Measurements from ENCODE around the gene RCBTB1. TPM values are rescaled to one million over a fixed set of nuclear protein-coding genes. Genes with fewer than 3 reads are reported as not detected.
"Not testable (repeated sequence)": the region's sequence is repeated elsewhere in the genome, so short reads cannot be mapped to it uniquely, and the experiment has no call there.

The RCBTB1 gene
- total and polyA plus RNA-seq, 2 donors (not counting 3 experiments of a cell fraction or from before 2014, with no cell fraction given): 12.1 to 23.8 TPM

DNA sequence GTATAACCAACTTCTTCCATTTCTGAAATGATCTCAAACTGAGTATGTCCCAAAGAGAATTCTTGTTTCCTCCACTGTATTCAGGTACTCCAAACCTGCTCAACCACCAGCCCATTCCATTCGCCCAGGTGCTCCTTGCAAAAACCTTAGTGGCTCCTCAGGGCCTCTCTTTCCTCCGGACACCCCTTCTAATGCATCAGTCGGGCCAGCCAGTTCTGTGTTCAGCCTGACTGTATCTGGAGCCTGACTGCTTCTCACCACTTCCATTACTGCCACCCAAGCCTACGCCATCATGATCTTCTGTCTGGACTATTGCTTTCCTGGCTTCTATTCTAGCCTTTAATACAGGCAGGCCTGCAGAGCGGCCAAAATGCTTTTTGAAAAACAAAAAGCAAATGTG, 88.1 kb downstream of the RCBTB1 start:
- Histone ChIP-seq H3K9me3 (replicated peaks; ENCODE audit: control insufficient read depth, insufficient read depth, low read length) (no peaks in the 10 kb centered on the region), H3K27ac (ENCODE audit: insufficient read depth, low read depth, low read length) (no peak overlapping the region), H3K9ac (replicated peaks; ENCODE audit: extremely low read depth, insufficient read depth, low read length) (no peak overlapping the region), H3K27me3 (ENCODE audit: control insufficient read depth in 2 of 2, insufficient read depth in 2 of 2, low read length in 2 of 2) (no peaks in the 10 kb centered on the region), H3K9me1 (replicated peaks; ENCODE audit: control insufficient read depth, extremely low read depth, insufficient read depth, low read length) (no peaks in the 10 kb centered on the region), H4K20me1 (replicated peaks; ENCODE audit: control insufficient read depth, extremely low read depth, insufficient read depth, low read length) (no peaks in the 10 kb centered on the region), H3K79me2 (ENCODE audit: control insufficient read depth, insufficient read depth, low read length) (no peaks in the 10 kb centered on the region), H3K4me3 (replicated peaks in 1 of 3; ENCODE audit: insufficient read depth in 1 of 3, low read depth in 1 of 3, low read length in 3 of 3) (no peak overlapping the region), H3K4me1 (ENCODE audit: control insufficient read depth, extremely low read depth, insufficient read depth, low read length) (peaks cover 11% of the 10 kb centered on the region), H3K4me2 (ENCODE audit: insufficient read depth, low read length) (no peak overlapping the region), H3K36me3 (ENCODE audit: control insufficient read depth in 2 of 2, extremely low read depth in 1 of 2, insufficient read depth in 2 of 2, low read length in 2 of 2) (no peaks in the 10 kb centered on the region), H2AFZ (ENCODE audit: low read depth, low read length) (no peak overlapping the region)
- ChIA-PET CTCF (no interaction called here), POLR2A (no interaction called here)
- intact Hi-C loops (cut with micrococcal nuclease) (loop anchor here (5.0 kb wide), 1 partner anchor 185 kb away; no protein-coding TSS in a partner anchor), dilution Hi-C loops (cut with MboI; ENCODE audit: extremely low pct_ligation_motif_present, low sequenced_read_pairs) (no loop called here)
- TF ChIP-seq POLR2A (IDR thresholded peaks at IDR 0.05; ENCODE audit: low read depth, low read length): no peak
- TF ChIP-seq GATA2 (IDR thresholded peaks at IDR 0.05; ENCODE audit: insufficient read depth, insufficient read length, low read depth, low read length): no peak
- no peak for TF ChIP-seq FOS (IDR thresholded peaks at IDR 0.05; ENCODE audit: borderline replicate concordance, insufficient read depth, low read length)
- TF ChIP-seq MYC (IDR thresholded peaks at IDR 0.05; ENCODE audit: low read depth, low read length): no peak
- no peak for DNase-seq (ENCODE audit: low read depth, low spot score)
- FAIRE-seq: no peak
- BruUV-seq (replicated peaks): TSS peak; percentile 22

DNA sequence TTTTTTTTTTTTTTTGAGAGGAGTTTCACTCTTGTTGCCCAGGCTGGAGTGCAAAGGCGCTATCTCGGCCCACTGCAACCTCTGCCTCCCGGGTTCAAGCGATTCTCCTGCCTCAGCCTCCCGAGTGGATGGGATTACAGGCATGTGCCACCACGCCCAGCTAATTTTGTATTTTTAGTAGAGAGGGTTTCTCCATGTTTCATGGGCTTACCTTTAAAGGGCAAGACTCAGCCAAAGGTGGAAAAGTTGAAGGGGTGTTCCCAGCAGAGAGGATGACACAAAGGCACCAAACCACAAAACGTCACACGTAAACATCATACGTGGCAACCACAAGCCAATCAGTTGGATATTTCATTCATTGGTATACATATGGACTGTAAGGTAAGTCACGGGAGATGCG, 88.5 kb downstream of the RCBTB1 start:
- CTCF ChIA-PET; FAIRE-seq; H2AFZ ChIP-seq (ENCODE audit: low read depth, low read length); H3K4me2 ChIP-seq (ENCODE audit: insufficient read depth, low read length); dilution Hi-C loops (cut with MboI; ENCODE audit: extremely low pct_ligation_motif_present, low sequenced_read_pairs); H3K9ac ChIP-seq (replicated peaks; ENCODE audit: extremely low read depth, insufficient read depth, low read length); BruUV-seq (replicated peaks); H3K4me3 ChIP-seq (replicated peaks in 1 of 3; ENCODE audit: insufficient read depth in 1 of 3, low read depth in 1 of 3, low read length in 3 of 3); H4K20me1 ChIP-seq (replicated peaks; ENCODE audit: control insufficient read depth, extremely low read depth, insufficient read depth, low read length); DNase-seq (ENCODE audit: low read depth, low spot score); H3K27me3 ChIP-seq (ENCODE audit: control insufficient read depth in 2 of 2, insufficient read depth in 2 of 2, low read length in 2 of 2); H3K27ac ChIP-seq (ENCODE audit: insufficient read depth, low read depth, low read length); H3K79me2 ChIP-seq (ENCODE audit: control insufficient read depth, insufficient read depth, low read length); H3K9me1 ChIP-seq (replicated peaks; ENCODE audit: control insufficient read depth, extremely low read depth, insufficient read depth, low read length); H3K36me3 ChIP-seq (ENCODE audit: control insufficient read depth in 2 of 2, extremely low read depth in 1 of 2, insufficient read depth in 2 of 2, low read length in 2 of 2); H3K9me3 ChIP-seq (replicated peaks; ENCODE audit: control insufficient read depth, insufficient read depth, low read length): not testable (repeated sequence)
- peaks cover 11% of the 10 kb centered on the region for H3K4me1 ChIP-seq (ENCODE audit: control insufficient read depth, extremely low read depth, insufficient read depth, low read length)
- intact Hi-C loops (cut with micrococcal nuclease): loop anchor here (5.0 kb wide), 1 partner anchor 185 kb away; no protein-coding TSS in a partner anchor
- POLR2A ChIA-PET: interaction anchor here (0.7 kb wide), 1 partner anchor 104 kb away, joined by 3 read pairs; no protein-coding TSS in a partner anchor
